GM12878 (cell line): ENCODE data around the gene IFIT1. TPM values are rescaled to one million over a fixed set of nuclear protein-coding genes. Genes with fewer than 3 reads are reported as not detected.

Experiments
- BRCA1 ChIP-seq: IDR thresholded peaks from 2 replicates; pipeline ENCODE4 v1.6.1; 2011; ENCODE audit warnings: low read depth, low read length, improper control_type of control experiment
- EED ChIP-seq: sonication (generic); IDR thresholded peaks from 2 replicates; pipeline ENCODE4 v1.6.1; 2016; ENCODE audit warnings: antibody characterized with exemption, low read depth
- EP300 ChIP-seq, 2 experiments: fragments of 150-350 bp in 1 of 2; IDR thresholded peaks; 2 replicates each; pipeline ENCODE4 v1.6.1; 2011 to 2012; ENCODE audit warnings: low read depth in 2 of 2, low read length in 2 of 2, borderline replicate concordance in 1 of 2, improper control_type of control experiment in 1 of 2, inconsistent platforms in 1 of 2; ENCODE audit not compliant: control insufficient read depth in 1 of 2
- IKZF1 ChIP-seq: fragments of 450-650 bp; conservative IDR thresholded peaks from 2 replicates; pipeline ENCODE4 v1.6.1; 2017; ENCODE audit warnings: antibody characterized with exemption, mild to moderate bottlenecking
- IKZF2 ChIP-seq, 2 experiments: fragments of 450-650 bp; IDR thresholded peaks; 2 replicates each; pipeline ENCODE4 v1.6.1; 2017; ENCODE audit warnings: mild to moderate bottlenecking in 2 of 2, moderate library complexity in 2 of 2
- KAT2A ChIP-seq: conservative IDR thresholded peaks from 2 replicates; pipeline ENCODE4 v1.6.1; 2011; ENCODE audit warnings: low read depth, low read length; ENCODE audit not compliant: control insufficient read depth
- KLF5 ChIP-seq: fragments of 450-650 bp; IDR thresholded peaks from 2 replicates; pipeline ENCODE4 v1.6.1; 2014; ENCODE audit warnings: mild to moderate bottlenecking; ENCODE audit not compliant: partially characterized antibody
- NFYB ChIP-seq: IDR thresholded peaks from 2 replicates; pipeline ENCODE4 v1.6.1; 2011; ENCODE audit warnings: low read depth, mild to moderate bottlenecking, low read length, improper control_type of control experiment, moderate library complexity; ENCODE audit not compliant: insufficient read depth
- NRF1 ChIP-seq: conservative IDR thresholded peaks from 2 replicates; pipeline ENCODE4 v1.6.1; 2011; ENCODE audit warnings: mild to moderate bottlenecking, low read depth, low read length, improper control_type of control experiment
- POU2F2 ChIP-seq: IDR thresholded peaks from 3 replicates; pipeline ENCODE4 v1.6.1; 2011; ENCODE audit warnings: low read depth, mild to moderate bottlenecking, low read length, borderline replicate concordance
- polyA plus RNA-seq, 11 experiments: library from polyadenylated mRNA; depleted of rRNA in 4 of 11; unstranded in 6 of 11; stranded (reverse) in 5 of 11; fragments of >200 nt; fragmentation: Nextera tagmentation in 4 of 11; fragmentation: Illumina TruSeq in 1 of 11; extraction: Ambion mirVana in 4 of 11; extraction: Trizol in 1 of 11; gene quantifications; 1 replicate in 1 of 11; 2 replicates in 10 of 11; pipeline versions ENCODE4 v1.2.1 to v1.2.3, GENCODE V29; 2011 to 2016; ENCODE audit warnings: inconsistent platforms in 2 of 11, missing spikeins in 2 of 11, low read depth in 1 of 11
- total RNA-seq, 4 experiments: library from RNA; depleted of rRNA in 3 of 4; stranded (reverse); fragments of >200 nt in 3 of 4; fragmentation: Illumina TruSeq in 1 of 4; extraction: Trizol in 1 of 4; gene quantifications; 2 replicates each; pipeline versions ENCODE4 v1.2.1 to v1.2.3, GENCODE V29; 2013 to 2021
- TF ChIP-seq, protein P1 (sequence below): IDR thresholded peaks from 2 replicates; pipeline ENCODE4 v1.6.1; 2012; ENCODE audit warnings: improper control_type of control experiment, low read depth, low read length; ENCODE audit not compliant: insufficient replicate concordance
- TF ChIP-seq, protein P2 (sequence below): fragments of 150-350 bp; IDR thresholded peaks from 2 replicates; pipeline ENCODE4 v1.6.1; 2014; ENCODE audit warnings: mild to moderate bottlenecking, low read depth, low read length
- TF ChIP-seq, protein P3 (sequence below): IDR thresholded peaks from 2 replicates; pipeline ENCODE4 v1.6.1; 2011; ENCODE audit warnings: low read depth, low read length, improper control_type of control experiment, borderline replicate concordance
- TF ChIP-seq, protein P4 (sequence below): fragments of 450-650 bp; IDR thresholded peaks from 2 replicates; pipeline ENCODE4 v1.6.1; 2017; ENCODE audit warnings: mild to moderate bottlenecking, moderate library complexity

The IFIT1 gene
- total and polyA plus RNA-seq, 10 of the 15 experiments (the other 5 are each of a cell fraction or from before 2014, with no cell fraction given) = 13.9 to 37.2 (median 22.3) TPM

DNA sequence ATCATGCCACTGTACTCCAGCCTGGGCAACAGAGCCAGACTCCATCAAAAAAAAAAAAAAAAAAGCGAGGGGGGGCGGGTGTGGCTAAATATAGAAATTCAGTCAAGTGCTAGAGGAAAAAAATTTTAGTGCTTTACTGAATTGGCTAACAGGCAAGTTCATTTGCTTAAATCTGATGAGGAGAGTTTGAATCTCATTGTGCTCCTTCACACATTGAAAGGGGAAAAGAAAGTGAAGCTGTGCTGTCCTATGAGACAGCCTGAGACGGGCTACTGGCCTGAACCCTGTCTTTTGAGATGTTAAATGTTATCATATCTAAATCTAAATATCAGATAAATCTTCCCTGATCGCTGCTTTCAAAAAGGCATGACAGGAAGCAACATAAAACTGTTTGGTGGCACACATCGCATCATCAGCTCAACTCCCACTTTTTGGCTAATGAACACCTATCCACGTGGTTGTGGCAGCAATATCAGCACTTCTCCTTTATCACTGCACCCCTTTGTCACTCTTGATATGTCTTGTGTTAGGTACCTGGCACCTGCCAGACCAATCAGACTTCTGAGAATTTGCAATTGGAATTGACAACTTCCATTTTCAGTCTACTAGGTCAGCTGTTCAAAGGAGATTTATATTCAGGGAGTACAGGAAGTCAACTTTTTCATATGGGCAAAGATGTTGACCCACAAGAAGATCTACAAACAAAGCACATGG is 28.5 kb upstream of the IFIT1 start (continued):
- TF ChIP-seq, protein P1, sequence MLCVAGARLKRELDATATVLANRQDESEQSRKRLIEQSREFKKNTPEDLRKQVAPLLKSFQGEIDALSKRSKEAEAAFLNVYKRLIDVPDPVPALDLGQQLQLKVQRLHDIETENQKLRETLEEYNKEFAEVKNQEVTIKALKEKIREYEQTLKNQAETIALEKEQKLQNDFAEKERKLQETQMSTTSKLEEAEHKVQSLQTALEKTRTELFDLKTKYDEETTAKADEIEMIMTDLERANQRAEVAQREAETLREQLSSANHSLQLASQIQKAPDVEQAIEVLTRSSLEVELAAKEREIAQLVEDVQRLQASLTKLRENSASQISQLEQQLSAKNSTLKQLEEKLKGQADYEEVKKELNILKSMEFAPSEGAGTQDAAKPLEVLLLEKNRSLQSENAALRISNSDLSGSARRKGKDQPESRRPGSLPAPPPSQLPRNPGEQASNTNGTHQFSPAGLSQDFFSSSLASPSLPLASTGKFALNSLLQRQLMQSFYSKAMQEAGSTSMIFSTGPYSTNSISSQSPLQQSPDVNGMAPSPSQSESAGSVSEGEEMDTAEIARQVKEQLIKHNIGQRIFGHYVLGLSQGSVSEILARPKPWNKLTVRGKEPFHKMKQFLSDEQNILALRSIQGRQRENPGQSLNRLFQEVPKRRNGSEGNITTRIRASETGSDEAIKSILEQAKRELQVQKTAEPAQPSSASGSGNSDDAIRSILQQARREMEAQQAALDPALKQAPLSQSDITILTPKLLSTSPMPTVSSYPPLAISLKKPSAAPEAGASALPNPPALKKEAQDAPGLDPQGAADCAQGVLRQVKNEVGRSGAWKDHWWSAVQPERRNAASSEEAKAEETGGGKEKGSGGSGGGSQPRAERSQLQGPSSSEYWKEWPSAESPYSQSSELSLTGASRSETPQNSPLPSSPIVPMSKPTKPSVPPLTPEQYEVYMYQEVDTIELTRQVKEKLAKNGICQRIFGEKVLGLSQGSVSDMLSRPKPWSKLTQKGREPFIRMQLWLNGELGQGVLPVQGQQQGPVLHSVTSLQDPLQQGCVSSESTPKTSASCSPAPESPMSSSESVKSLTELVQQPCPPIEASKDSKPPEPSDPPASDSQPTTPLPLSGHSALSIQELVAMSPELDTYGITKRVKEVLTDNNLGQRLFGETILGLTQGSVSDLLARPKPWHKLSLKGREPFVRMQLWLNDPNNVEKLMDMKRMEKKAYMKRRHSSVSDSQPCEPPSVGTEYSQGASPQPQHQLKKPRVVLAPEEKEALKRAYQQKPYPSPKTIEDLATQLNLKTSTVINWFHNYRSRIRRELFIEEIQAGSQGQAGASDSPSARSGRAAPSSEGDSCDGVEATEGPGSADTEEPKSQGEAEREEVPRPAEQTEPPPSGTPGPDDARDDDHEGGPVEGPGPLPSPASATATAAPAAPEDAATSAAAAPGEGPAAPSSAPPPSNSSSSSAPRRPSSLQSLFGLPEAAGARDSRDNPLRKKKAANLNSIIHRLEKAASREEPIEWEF = no peak
- TF ChIP-seq, protein P2, sequence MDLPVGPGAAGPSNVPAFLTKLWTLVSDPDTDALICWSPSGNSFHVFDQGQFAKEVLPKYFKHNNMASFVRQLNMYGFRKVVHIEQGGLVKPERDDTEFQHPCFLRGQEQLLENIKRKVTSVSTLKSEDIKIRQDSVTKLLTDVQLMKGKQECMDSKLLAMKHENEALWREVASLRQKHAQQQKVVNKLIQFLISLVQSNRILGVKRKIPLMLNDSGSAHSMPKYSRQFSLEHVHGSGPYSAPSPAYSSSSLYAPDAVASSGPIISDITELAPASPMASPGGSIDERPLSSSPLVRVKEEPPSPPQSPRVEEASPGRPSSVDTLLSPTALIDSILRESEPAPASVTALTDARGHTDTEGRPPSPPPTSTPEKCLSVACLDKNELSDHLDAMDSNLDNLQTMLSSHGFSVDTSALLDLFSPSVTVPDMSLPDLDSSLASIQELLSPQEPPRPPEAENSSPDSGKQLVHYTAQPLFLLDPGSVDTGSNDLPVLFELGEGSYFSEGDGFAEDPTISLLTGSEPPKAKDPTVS = no peak
- TF ChIP-seq, protein P3, sequence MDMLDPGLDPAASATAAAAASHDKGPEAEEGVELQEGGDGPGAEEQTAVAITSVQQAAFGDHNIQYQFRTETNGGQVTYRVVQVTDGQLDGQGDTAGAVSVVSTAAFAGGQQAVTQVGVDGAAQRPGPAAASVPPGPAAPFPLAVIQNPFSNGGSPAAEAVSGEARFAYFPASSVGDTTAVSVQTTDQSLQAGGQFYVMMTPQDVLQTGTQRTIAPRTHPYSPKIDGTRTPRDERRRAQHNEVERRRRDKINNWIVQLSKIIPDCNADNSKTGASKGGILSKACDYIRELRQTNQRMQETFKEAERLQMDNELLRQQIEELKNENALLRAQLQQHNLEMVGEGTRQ = no peak; the same call in 1 of the 2 replicates
- TF ChIP-seq NRF1 (no peak), POU2F2 (no peak), BRCA1 (no peak), IKZF2 (IDR thresholded peaks at IDR 0.05) (no peak; a peak in 1 of 4 replicates), EED (no peak), EP300 (IDR thresholded peaks at IDR 0.05; ENCODE audit: borderline replicate concordance in 1 of 2, control insufficient read depth in 1 of 2, low read depth in 2 of 2, low read length in 2 of 2) (no peak), IKZF1 (no peak), KAT2A (no peak), KLF5 (no peak), NFYB (peak; percentile 68; the same call in 1 of the 2 replicates)
- TF ChIP-seq, protein P4, sequence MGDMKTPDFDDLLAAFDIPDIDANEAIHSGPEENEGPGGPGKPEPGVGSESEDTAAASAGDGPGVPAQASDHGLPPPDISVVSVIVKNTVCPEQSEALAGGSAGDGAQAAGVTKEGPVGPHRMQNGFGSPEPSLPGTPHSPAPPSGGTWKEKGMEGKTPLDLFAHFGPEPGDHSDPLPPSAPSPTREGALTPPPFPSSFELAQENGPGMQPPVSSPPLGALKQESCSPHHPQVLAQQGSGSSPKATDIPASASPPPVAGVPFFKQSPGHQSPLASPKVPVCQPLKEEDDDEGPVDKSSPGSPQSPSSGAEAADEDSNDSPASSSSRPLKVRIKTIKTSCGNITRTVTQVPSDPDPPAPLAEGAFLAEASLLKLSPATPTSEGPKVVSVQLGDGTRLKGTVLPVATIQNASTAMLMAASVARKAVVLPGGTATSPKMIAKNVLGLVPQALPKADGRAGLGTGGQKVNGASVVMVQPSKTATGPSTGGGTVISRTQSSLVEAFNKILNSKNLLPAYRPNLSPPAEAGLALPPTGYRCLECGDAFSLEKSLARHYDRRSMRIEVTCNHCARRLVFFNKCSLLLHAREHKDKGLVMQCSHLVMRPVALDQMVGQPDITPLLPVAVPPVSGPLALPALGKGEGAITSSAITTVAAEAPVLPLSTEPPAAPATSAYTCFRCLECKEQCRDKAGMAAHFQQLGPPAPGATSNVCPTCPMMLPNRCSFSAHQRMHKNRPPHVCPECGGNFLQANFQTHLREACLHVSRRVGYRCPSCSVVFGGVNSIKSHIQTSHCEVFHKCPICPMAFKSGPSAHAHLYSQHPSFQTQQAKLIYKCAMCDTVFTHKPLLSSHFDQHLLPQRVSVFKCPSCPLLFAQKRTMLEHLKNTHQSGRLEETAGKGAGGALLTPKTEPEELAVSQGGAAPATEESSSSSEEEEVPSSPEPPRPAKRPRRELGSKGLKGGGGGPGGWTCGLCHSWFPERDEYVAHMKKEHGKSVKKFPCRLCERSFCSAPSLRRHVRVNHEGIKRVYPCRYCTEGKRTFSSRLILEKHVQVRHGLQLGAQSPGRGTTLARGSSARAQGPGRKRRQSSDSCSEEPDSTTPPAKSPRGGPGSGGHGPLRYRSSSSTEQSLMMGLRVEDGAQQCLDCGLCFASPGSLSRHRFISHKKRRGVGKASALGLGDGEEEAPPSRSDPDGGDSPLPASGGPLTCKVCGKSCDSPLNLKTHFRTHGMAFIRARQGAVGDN = 0 out of 2 replicates have a peak, but pooled peaks have one; percentile 19
